GM18526 (cell line): Measurements from ENCODE around the gene BTBD16.

ENCODE experiments used
- POLR2A ChIP-seq: IDR thresholded peaks from 3 replicates; pipeline ENCODE4 v1.6.1; 2011; ENCODE audit not compliant: insufficient read length; ENCODE audit errors: extremely low read depth

BTBD16 gene

GRCh38 chr10:122281018-122281626 is 10.0 kb downstream of the BTBD16 start:
- no peak for TF ChIP-seq POLR2A

- no peak for TF ChIP-seq POLR2A
Measured at GRCh38 chr10:122281751-122282150, 10.7 kb downstream of the BTBD16 start.

GRCh38 chr10:122282253-122282671 is 11.2 kb downstream of the BTBD16 start:
- no peak for TF ChIP-seq POLR2A

GRCh38 chr10:122282909-122283308 is 11.8 kb downstream of the BTBD16 start:
- TF ChIP-seq POLR2A: no peak

GRCh38 chr10:122285506-122286444 is 14.7 kb downstream of the BTBD16 start:
- no peak for TF ChIP-seq POLR2A

- no peak for TF ChIP-seq POLR2A
Measured at GRCh38 chr10:122286867-122287266, 15.8 kb downstream of the BTBD16 start.

- TF ChIP-seq POLR2A: no peak
Measured at GRCh38 chr10:122287570-122287969, 16.5 kb downstream of the BTBD16 start.

- no peak for TF ChIP-seq POLR2A
Measured at GRCh38 chr10:122288262-122288661, 17.2 kb downstream of the BTBD16 start.

GRCh38 chr10:122288917-122289316 is 17.8 kb downstream of the BTBD16 start:
- TF ChIP-seq POLR2A: no peak

GRCh38 chr10:122290334-122290733 is 19.2 kb downstream of the BTBD16 start:
- no peak for TF ChIP-seq POLR2A

- TF ChIP-seq POLR2A: no peak
Measured at GRCh38 chr10:122290833-122291532, 19.9 kb downstream of the BTBD16 start.

GRCh38 chr10:122291739-122292138 is 20.6 kb downstream of the BTBD16 start:
- TF ChIP-seq POLR2A: no peak

GRCh38 chr10:122292376-122292775 is 21.3 kb downstream of the BTBD16 start:
- no peak for TF ChIP-seq POLR2A

GRCh38 chr10:122293156-122293960 is 22.3 kb downstream of the BTBD16 start:
- TF ChIP-seq POLR2A: no peak

GRCh38 chr10:122293961-122294380 is 22.9 kb downstream of the BTBD16 start:
- no peak for TF ChIP-seq POLR2A
